ENCODE measurements around the gene HIPK2. TPM values are rescaled to one million over a fixed set of nuclear protein-coding genes. Genes with fewer than 3 reads are reported as not detected.

HIPK2 gene
- total and polyA plus RNA-seq, 8 donors = 3.4 to 103 (median 38.6) TPM

DNA sequence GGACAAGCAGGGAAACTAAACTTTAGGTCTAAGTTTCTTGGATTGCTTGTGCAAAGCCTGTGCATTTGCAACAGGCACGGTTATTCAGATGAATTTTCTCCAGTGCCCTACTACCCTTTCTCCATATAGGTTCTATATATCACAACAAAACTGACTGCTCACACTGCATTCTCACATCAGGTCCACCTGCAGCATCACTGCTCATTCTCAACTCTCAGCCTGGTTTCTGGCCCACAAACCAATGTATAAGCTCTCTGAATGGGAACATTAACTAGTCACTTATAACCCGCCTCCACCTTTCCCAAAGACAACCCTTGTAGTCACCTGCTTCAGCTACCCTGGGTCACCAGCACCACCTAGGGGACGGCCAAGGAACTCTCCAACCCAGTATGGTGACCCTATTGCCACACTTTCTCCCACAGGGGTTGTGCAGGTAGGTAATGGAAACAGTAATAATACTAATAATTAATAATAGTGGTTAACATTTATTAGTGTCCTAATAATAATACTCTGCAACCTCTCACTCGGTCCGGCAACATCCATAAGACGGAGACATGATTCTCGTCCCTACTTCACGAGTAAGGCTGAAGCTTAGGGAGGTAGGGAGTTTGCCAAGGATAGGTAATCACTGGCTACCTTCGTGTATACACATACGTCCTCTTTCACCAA is 157.0 kb downstream of the HIPK2 start:
- Histone ChIP-seq H3K36me3 (peaks cover 47 to 98% (median 89%) of the 10 kb centered on the region in 4 donors), H3K27me3 (no peaks in the 10 kb centered on the region), H3K4me1 (peaks cover 0 to 9% (median 0%) of the 10 kb centered on the region in 4 donors), H3K27ac (no peak overlapping the region), H3K9me3 (no peaks in the 10 kb centered on the region), H3K4me3 (no peak overlapping the region)
- 76 to 86% (median 82%) methylated on average over 10 of the region's 10 CpGs for WGBS, 5 donors
- no peak for TF ChIP-seq POLR2AphosphoS5 (IDR thresholded peaks at IDR 0.05)
- no peak for TF ChIP-seq EP300 (IDR thresholded peaks at IDR 0.05)
- TF ChIP-seq POLR2A (IDR thresholded peaks at IDR 0.05) = no peak
- peak in 5 of 7 experiments; percentile 23 to 56 (median 42) for TF ChIP-seq CTCF (IDR thresholded peaks at IDR 0.05)
- DNase-seq = peak; percentile 44 to 63
- intact Hi-C loops (cut with DNase I; ENCODE audit: low total_unique reads) = no loop called here

- peaks cover 49 to 98% (median 89%) of the 10 kb centered on the region in 4 donors for H3K36me3 ChIP-seq
- no peaks in the 10 kb centered on the region for H3K27me3 ChIP-seq
- WGBS, 5 donors = 34 to 59% (median 40%) methylated on average over 1 of the region's 1 CpG
- intact Hi-C loops (cut with DNase I; ENCODE audit: low total_unique reads) = loop anchor here (2.0 kb wide), 1 partner anchor 383 kb away; no protein-coding TSS in a partner anchor
- peak overlapping the region in 1 of 5 donors; percentile 42 for H3K27ac ChIP-seq
- H3K9me3 ChIP-seq = no peaks in the 10 kb centered on the region
- DNase-seq = peak in 1 of 2 donors; percentile 74
- TF ChIP-seq POLR2AphosphoS5 (IDR thresholded peaks at IDR 0.05) (no peak), EP300 (IDR thresholded peaks at IDR 0.05) (no peak), POLR2A (IDR thresholded peaks at IDR 0.05) (no peak)
- peaks cover 0 to 9% (median 0%) of the 10 kb centered on the region in 4 donors for H3K4me1 ChIP-seq
- H3K4me3 ChIP-seq = no peak overlapping the region
These were observed 158.5 kb downstream of the HIPK2 start for GRCh38 chr7:139619367-139619657.

DNA sequence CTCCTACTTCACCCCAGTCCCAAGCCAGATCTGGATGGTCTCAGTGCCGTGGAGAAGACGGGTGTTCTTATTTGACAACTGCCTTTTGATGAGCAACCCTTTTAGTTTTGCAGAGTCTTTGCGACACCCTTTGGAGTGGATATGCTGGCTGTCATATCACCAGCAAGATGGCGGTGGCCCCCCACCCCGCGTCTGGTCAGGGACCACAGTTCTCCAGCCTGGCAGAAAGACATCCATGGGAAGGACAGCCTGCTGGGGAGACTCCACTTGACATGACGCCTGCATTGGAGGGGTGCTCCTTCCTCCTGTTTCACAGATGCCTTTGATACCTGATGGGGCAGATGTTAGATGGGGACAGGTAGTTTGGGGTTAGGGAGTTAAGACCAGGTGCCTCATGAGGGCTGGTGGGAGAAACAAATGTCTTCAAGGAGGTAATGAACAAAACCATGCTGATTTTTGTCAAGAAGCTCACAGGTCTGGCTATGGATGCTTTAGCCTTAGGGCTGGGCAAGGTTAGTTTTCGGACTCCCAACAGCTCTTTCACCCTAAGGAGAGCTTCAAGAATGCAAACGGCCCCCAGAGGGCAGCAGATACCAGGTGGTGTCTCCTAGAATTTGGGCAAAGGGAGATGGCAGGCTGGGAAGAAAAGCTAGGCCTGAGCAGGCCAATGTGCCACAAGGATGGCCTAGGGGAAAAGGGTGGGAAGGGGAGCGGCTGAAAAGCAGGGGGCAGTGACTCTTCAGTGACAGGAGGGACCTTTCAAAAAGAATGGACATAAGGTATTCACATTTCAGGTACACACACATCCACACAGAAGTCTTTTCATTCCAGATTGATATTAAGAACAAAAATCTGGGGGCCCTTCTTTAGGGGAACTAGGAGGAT is 159.1 kb downstream of the HIPK2 start:
- WGBS, 5 donors = 85 to 91% (median 86%) methylated on average over 9 to 10 of the region's 10 CpGs
- peaks cover 48 to 98% (median 89%) of the 10 kb centered on the region in 4 donors for H3K36me3 ChIP-seq
- intact Hi-C loops (cut with DNase I; ENCODE audit: low total_unique reads) = loop anchor here (2.0 kb wide), 1 partner anchor 384 kb away; no protein-coding TSS in a partner anchor
- peak; percentile 57 to 58 for DNase-seq
- H3K4me1 ChIP-seq = peaks cover 0 to 9% (median 0%) of the 10 kb centered on the region in 4 donors
- no peaks in the 10 kb centered on the region for H3K9me3 ChIP-seq
- no peaks in the 10 kb centered on the region for H3K27me3 ChIP-seq
- H3K4me3 ChIP-seq = no peak overlapping the region
- peak in 3 of 7 experiments; percentile 11 to 51 (median 35) for TF ChIP-seq CTCF (IDR thresholded peaks at IDR 0.05)
- TF ChIP-seq EP300 (IDR thresholded peaks at IDR 0.05) = no peak
- TF ChIP-seq POLR2A (IDR thresholded peaks at IDR 0.05) = no peak
- no peak for TF ChIP-seq POLR2AphosphoS5 (IDR thresholded peaks at IDR 0.05)
- peak overlapping the region in 1 of 5 donors; percentile 3 for H3K27ac ChIP-seq

DNA sequence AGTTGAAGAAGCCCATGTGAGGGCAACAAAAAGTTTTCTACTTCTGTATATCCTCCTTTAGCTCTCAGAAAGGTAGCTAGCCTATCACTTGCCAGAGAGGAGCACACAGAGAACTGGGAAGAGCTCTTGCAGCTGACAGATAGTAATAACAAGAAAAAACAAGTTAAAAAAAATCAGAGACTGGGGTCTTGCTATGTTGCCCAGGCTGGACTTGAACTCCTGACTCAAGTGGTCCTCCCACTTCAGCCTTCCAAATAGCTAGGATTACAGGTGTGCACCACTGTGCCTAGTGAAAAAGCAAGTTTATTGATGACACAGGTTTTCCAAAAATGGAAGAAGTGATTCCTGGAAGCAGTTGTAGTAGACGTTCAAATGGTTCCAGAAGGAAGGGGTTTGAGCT is 160.7 kb downstream of the HIPK2 start:
- no peak overlapping the region for H3K4me3 ChIP-seq
- intact Hi-C loops (cut with DNase I; ENCODE audit: low total_unique reads) = no loop called here
- no peaks in the 10 kb centered on the region for H3K27me3 ChIP-seq
- no peak for DNase-seq
- H3K9me3 ChIP-seq = no peaks in the 10 kb centered on the region
- no peak overlapping the region for H3K27ac ChIP-seq
- 75 to 98% (median 90%) methylated on average over 1 of the region's 1 CpG for WGBS, 5 donors
- H3K4me1 ChIP-seq = peaks cover 0 to 9% (median 0%) of the 10 kb centered on the region in 4 donors
- TF ChIP-seq POLR2A (IDR thresholded peaks at IDR 0.05) (no peak), CTCF (IDR thresholded peaks at IDR 0.05) (no peak), EP300 (IDR thresholded peaks at IDR 0.05) (no peak)
- H3K36me3 ChIP-seq = peaks cover 52 to 98% (median 89%) of the 10 kb centered on the region in 4 donors

All from stomach (tissue), 9 donors.